ENCODE data around the gene SPR. TPM values are rescaled to one million over a fixed set of nuclear protein-coding genes. Genes with fewer than 3 reads are reported as not detected.
A peak's percentile ranks its signal among the peaks of the same experiment; 100 is the strongest.

The SPR gene
- total RNA-seq, 1 experiment from 2014 or later, result 22.6 TPM

GRCh38 chr2:72859831-72860262 lies 27.4 kb upstream of the SPR start:
- Histone ChIP-seq H3K4me1 (ENCODE audit: insufficient read depth, low read length, poor library complexity, severe bottlenecking) (no peaks in the 10 kb centered on the region), H3K9me3 (ENCODE audit: low read depth, low read length, poor library complexity, severe bottlenecking) (no peaks in the 10 kb centered on the region), H3K36me3 (ENCODE audit: insufficient read depth, low read length, poor library complexity, severe bottlenecking) (no peaks in the 10 kb centered on the region), H3K27ac (ENCODE audit: low read depth, low read length, poor library complexity, severe bottlenecking) (no peak overlapping the region), H3K4me3 (ENCODE audit: low read depth, low read length, poor library complexity, severe bottlenecking) (no peak overlapping the region), H3K27me3 (replicated peaks; ENCODE audit: insufficient read depth, low read depth, low read length, poor library complexity) (no peaks in the 10 kb centered on the region)
- POLR2A ChIA-PET (ENCODE audit: low non-redundant PET), result no interaction called here
- DNase-seq (ENCODE audit: low spot score), result peak; percentile 62
- intact Hi-C loops (cut with micrococcal nuclease; ENCODE audit: unreplicated experiment), result loop anchor here (2.0 to 5.0 kb wide), 2 partner anchors 89 to 1313 kb away; no protein-coding TSS in a partner anchor
- TF ChIP-seq EZH2 (IDR thresholded peaks at IDR 0.05; ENCODE audit: borderline replicate concordance, low read depth, low read length, poor library complexity, severe bottlenecking) (no peak), CTCF (conservative IDR thresholded peaks at IDR 0.05; ENCODE audit: low read depth, low read length) (peak; percentile 82)
- no TSS peak for BruUV-seq (replicated peaks)
- CTCF ChIA-PET, result interaction anchor here (0.7 to 1.1 kb wide), 5 partner anchors 14 to 1343 kb away, joined by 3 to 11 read pairs (median 6); no protein-coding TSS in a partner anchor

DNA sequence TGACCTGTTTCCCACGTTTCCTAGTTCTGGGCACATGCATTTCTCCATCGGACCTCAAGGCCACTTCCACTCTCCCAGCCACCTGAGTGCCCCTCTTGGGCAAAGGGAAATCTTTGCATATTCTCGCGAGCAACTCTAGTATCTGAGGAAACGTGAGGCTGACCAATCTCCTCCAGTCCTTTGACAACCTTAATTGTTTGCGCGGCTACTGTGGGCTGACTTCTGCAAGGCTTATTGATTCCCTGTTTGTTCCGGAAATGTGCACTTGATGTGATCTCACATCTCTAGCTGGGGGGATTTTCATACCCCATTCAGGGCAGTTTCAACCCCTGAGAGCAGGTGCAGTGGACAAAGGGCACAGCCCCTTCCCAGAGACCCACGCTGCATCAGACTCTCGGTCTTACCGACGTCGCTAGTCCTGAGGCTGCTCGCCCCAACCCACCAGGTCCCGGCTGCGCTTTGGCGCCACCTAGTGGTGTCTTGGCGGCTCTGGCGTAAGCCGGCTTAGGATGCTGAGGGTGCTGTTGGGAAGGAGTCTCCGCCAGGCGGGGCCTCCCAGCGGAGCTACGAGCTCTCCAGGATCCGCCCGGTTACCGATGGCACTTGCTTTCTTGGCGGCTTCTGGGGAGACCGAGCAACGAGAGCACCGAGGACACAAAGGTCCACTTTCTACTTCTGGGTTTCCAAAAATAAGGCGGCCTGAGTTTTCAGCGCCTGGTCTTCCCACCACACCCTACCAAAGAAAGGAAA lies 24.8 kb upstream of the SPR start:
- H3K4me1 ChIP-seq (ENCODE audit: insufficient read depth, low read length, poor library complexity, severe bottlenecking), result no peaks in the 10 kb centered on the region
- peaks cover 4% of the 10 kb centered on the region for H3K27me3 ChIP-seq (replicated peaks; ENCODE audit: insufficient read depth, low read depth, low read length, poor library complexity)
- H3K36me3 ChIP-seq (ENCODE audit: insufficient read depth, low read length, poor library complexity, severe bottlenecking), result no peaks in the 10 kb centered on the region
- BruUV-seq (replicated peaks), result no TSS peak
- no peak overlapping the region for H3K27ac ChIP-seq (ENCODE audit: low read depth, low read length, poor library complexity, severe bottlenecking)
- TF ChIP-seq CTCF (conservative IDR thresholded peaks at IDR 0.05; ENCODE audit: low read depth, low read length), result peak; percentile 99
- no peak for TF ChIP-seq EZH2 (IDR thresholded peaks at IDR 0.05; ENCODE audit: borderline replicate concordance, low read depth, low read length, poor library complexity, severe bottlenecking)
- H3K4me3 ChIP-seq (ENCODE audit: low read depth, low read length, poor library complexity, severe bottlenecking), result peak overlapping the region; percentile 38
- CTCF ChIA-PET, result interaction anchor here (0.6 to 1.9 kb wide), 7 partner anchors 10 to 315 kb away, joined by 3 to 5 read pairs (median 4); partner anchors contain the start of gene SPR
- POLR2A ChIA-PET (ENCODE audit: low non-redundant PET), result no interaction called here
- peak; percentile 94 for DNase-seq (ENCODE audit: low spot score)
- H3K9me3 ChIP-seq (ENCODE audit: low read depth, low read length, poor library complexity, severe bottlenecking), result no peaks in the 10 kb centered on the region
- intact Hi-C loops (cut with micrococcal nuclease; ENCODE audit: unreplicated experiment), result loop anchor here (1.0 kb wide), 1 partner anchor 91 kb away; no protein-coding TSS in a partner anchor

DNA sequence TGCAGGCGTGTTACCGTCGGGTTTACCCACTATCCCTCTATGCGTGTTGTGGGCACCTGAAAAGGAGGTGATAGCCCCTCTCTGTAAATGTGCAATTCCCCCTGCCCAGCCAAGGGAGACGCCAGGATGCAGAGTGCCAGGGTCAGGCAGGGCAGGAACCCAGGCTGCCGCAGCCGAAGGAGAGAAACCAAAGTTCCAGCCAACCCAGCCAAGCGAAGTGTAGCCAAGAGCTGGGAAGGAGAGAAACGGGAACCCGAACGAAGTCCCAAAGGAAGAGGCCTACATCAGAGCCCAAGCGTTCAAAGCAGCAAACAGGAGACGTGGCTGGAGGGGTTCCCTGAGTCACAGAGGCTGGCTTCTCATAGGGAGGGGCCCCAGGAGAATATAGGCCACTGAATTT lies 24.2 kb upstream of the SPR start:
- ChIA-PET CTCF (interaction anchor here (0.7 to 1.9 kb wide), 6 partner anchors 24 to 314 kb away, joined by 3 to 5 read pairs (median 4); partner anchors contain the start of gene SPR), POLR2A (ENCODE audit: low non-redundant PET) (no interaction called here)
- Histone ChIP-seq H3K4me3 (ENCODE audit: low read depth, low read length, poor library complexity, severe bottlenecking) (no peak overlapping the region), H3K9me3 (ENCODE audit: low read depth, low read length, poor library complexity, severe bottlenecking) (no peaks in the 10 kb centered on the region), H3K27ac (ENCODE audit: low read depth, low read length, poor library complexity, severe bottlenecking) (no peak overlapping the region), H3K36me3 (ENCODE audit: insufficient read depth, low read length, poor library complexity, severe bottlenecking) (no peaks in the 10 kb centered on the region), H3K27me3 (replicated peaks; ENCODE audit: insufficient read depth, low read depth, low read length, poor library complexity) (peaks cover 8% of the 10 kb centered on the region), H3K4me1 (ENCODE audit: insufficient read depth, low read length, poor library complexity, severe bottlenecking) (no peaks in the 10 kb centered on the region)
- no peak for TF ChIP-seq EZH2 (IDR thresholded peaks at IDR 0.05; ENCODE audit: borderline replicate concordance, low read depth, low read length, poor library complexity, severe bottlenecking)
- no peak for TF ChIP-seq CTCF (conservative IDR thresholded peaks at IDR 0.05; ENCODE audit: low read depth, low read length)
- intact Hi-C loops (cut with micrococcal nuclease; ENCODE audit: unreplicated experiment), result no loop called here
- no TSS peak for BruUV-seq (replicated peaks)
- no peak for DNase-seq (ENCODE audit: low spot score)

All from A673 (cell line).